ENCODE results near the gene TUBGCP6.

- TF ChIP-seq CTCF (IDR thresholded peaks at IDR 0.05), result no peak
- no peak for TF ChIP-seq POLR2A (IDR thresholded peaks at IDR 0.05)
These were observed 5.4 kb upstream of the TUBGCP6 start for GRCh38 chr22:50250249-50250554.

All from heart left ventricle (tissue), 13 donors.